Caco-2 (cell line): ENCODE results near the gene B4GALT7. TPM values are rescaled to one million over a fixed set of nuclear protein-coding genes. Genes with fewer than 3 reads are reported as not detected.
"Not testable (repeated sequence)": the region's sequence is repeated elsewhere in the genome, so short reads cannot be mapped to it uniquely, and the experiment has no call there.

Experiments used
- BruUV-seq: library from RNA; stranded (reverse); fragments of 400-500 nt; replicated peaks from 2 replicates; lab custom pipeline; 2021; lab: Mats Ljungman, UMichigan
- CTCF ChIA-PET: fragments of 300-600 bp; sonication (Branson Sonifier 250); formaldehyde crosslinking; loops from one replicate; lab custom pipeline; 2022; ENCODE audit warnings: antibody characterized with exemption; lab: Charles Lee
- POLR2A ChIA-PET: fragments of 300-600 bp; sonication (Branson Sonifier 250); formaldehyde crosslinking; loops from one replicate; lab custom pipeline; 2022; ENCODE audit warnings: antibody characterized with exemption; lab: Charles Lee
- DNase-seq, 2 experiments: peaks; one replicate each; pipeline versions ENCODE4 v3.0.0 to v3.0.0-alpha.2; 2020 to 2022
- H3K27me3 ChIP-seq: replicated peaks from 2 replicates; pipeline ENCODE4 v1.6.0; 2011; ENCODE audit warnings: low read length; ENCODE audit not compliant: control insufficient read depth, insufficient read depth
- H3K36me3 ChIP-seq: 2 replicates; pipeline ENCODE4 v1.5.1; 2011; ENCODE audit warnings: low read length; ENCODE audit not compliant: control insufficient read depth, insufficient read depth
- H3K4me1 ChIP-seq: fragments of 250-450 bp; sonication (Bioruptor Pico); 2 replicates; pipeline ENCODE4 v1.5.1; 2020; ENCODE audit warnings: mild to moderate bottlenecking
- H3K4me3 ChIP-seq: 2 replicates; pipeline ENCODE4 v1.5.1; 2011; ENCODE audit warnings: low read depth, mild to moderate bottlenecking, control low read depth, low read length
- H3K9me3 ChIP-seq: fragments of 250-450 bp; sonication (Bioruptor Pico); 2 replicates; pipeline ENCODE4 v1.5.1; 2020; ENCODE audit warnings: mild to moderate bottlenecking, moderate library complexity
- H3K27ac Mint-ChIP-seq: one replicate; pipeline ENCODE4 v1.8.0; 2022; ENCODE audit warnings: mixed read lengths; ENCODE audit not compliant: unreplicated experiment
- H3K27me3 Mint-ChIP-seq: one replicate; pipeline ENCODE4 v1.8.0; 2022; ENCODE audit warnings: mixed read lengths; ENCODE audit not compliant: insufficient read depth, unreplicated experiment
- H3K36me3 Mint-ChIP-seq: one replicate; pipeline ENCODE4 v1.8.0; 2022; ENCODE audit warnings: mild to moderate bottlenecking, mixed read lengths; ENCODE audit not compliant: insufficient read depth, unreplicated experiment
- H3K4me1 Mint-ChIP-seq: one replicate; pipeline ENCODE4 v1.8.0; 2022; ENCODE audit warnings: low read depth, mixed read lengths; ENCODE audit not compliant: unreplicated experiment
- H3K4me3 Mint-ChIP-seq: one replicate; pipeline ENCODE4 v1.8.0; 2022; ENCODE audit warnings: mild to moderate bottlenecking, moderate library complexity, mixed read lengths; ENCODE audit not compliant: unreplicated experiment
- H3K9me3 Mint-ChIP-seq: one replicate; pipeline ENCODE4 v1.8.0; 2022; ENCODE audit warnings: mixed read lengths; ENCODE audit not compliant: unreplicated experiment
- CTCF ChIP-seq, 2 experiments: fragments of 200-600 bp in 1 of 2; IDR thresholded peaks; 1 replicate in 1 of 2; 2 replicates in 1 of 2; pipeline versions ENCODE4 v1.5.1 to v1.8.0; 2011 to 2022; ENCODE audit warnings: antibody characterized with exemption in 1 of 2, control low read depth in 1 of 2, inconsistent platforms in 1 of 2, low read depth in 1 of 2, low read length in 1 of 2, mild to moderate bottlenecking in 1 of 2, moderate library complexity in 1 of 2; ENCODE audit not compliant: insufficient read depth in 1 of 2, severe bottlenecking in 1 of 2, unreplicated experiment in 1 of 2
- intact Hi-C: fragments of 100-400 bp; cut with micrococcal nuclease; formaldehyde crosslinking; loops from one replicate; pipeline ENCODE4 v1.10.0; 2022; ENCODE audit not compliant: unreplicated experiment
- total RNA-seq: library from RNA; stranded (reverse); gene quantifications from 2 replicates; pipeline ENCODE4 v1.2.3, GENCODE V29; 2022

Gene B4GALT7
- total RNA-seq, 1 experiment from 2014 or later: 30.0 TPM

- H3K4me1 Mint-ChIP-seq: no peaks in the 10 kb centered on the region
- CTCF ChIA-PET: no interaction called here
- Histone ChIP-seq H3K9me3 (no peaks in the 10 kb centered on the region), H3K4me1 (no peaks in the 10 kb centered on the region), H3K27me3 (no peaks in the 10 kb centered on the region), H3K36me3 (no peaks in the 10 kb centered on the region; the same call in 1 of the 2 replicates), H3K4me3 (no peak overlapping the region)
- no peak overlapping the region for H3K4me3 Mint-ChIP-seq
- POLR2A ChIA-PET: no interaction called here
- no peaks in the 10 kb centered on the region for H3K27me3 Mint-ChIP-seq
- no peak for DNase-seq
- TF ChIP-seq CTCF (IDR thresholded peaks at IDR 0.05; ENCODE audit: insufficient read depth in 1 of 2, low read depth in 1 of 2, low read length in 1 of 2, severe bottlenecking in 1 of 2, unreplicated experiment in 1 of 2): no peak
- BruUV-seq: no TSS peak
- peaks cover 60% of the 10 kb centered on the region for H3K36me3 Mint-ChIP-seq
- no peak overlapping the region for H3K27ac Mint-ChIP-seq
- H3K9me3 Mint-ChIP-seq: no peaks in the 10 kb centered on the region
- intact Hi-C loops: no loop called here
These were observed 20.6 kb downstream of the B4GALT7 start for GRCh38 chr5:177620560-177620959.

GRCh38 chr5:177624172-177624571 lies 24.2 kb downstream of the B4GALT7 start:
- not testable (repeated sequence) for H3K4me1 Mint-ChIP-seq, H3K4me3 Mint-ChIP-seq

GRCh38 chr5:177630186-177630585 lies 30.3 kb downstream of the B4GALT7 start:
- H3K4me3 ChIP-seq, H3K27ac Mint-ChIP-seq, DNase-seq, H3K36me3 ChIP-seq, POLR2A ChIA-PET, H3K9me3 Mint-ChIP-seq, H3K27me3 ChIP-seq, intact Hi-C loops, H3K4me1 ChIP-seq, H3K27me3 Mint-ChIP-seq, BruUV-seq, CTCF ChIA-PET, H3K4me1 Mint-ChIP-seq, H3K4me3 Mint-ChIP-seq, H3K9me3 ChIP-seq: not testable (repeated sequence)
- H3K36me3 Mint-ChIP-seq: peaks cover 21% of the 10 kb centered on the region

More at GRCh38 chr5:177624172-177624571, 24.2 kb downstream of the B4GALT7 start:
- POLR2A ChIA-PET, DNase-seq, H3K9me3 ChIP-seq, H3K4me3 ChIP-seq, BruUV-seq, H3K9me3 Mint-ChIP-seq, CTCF ChIA-PET, H3K27ac Mint-ChIP-seq, H3K36me3 ChIP-seq, H3K27me3 Mint-ChIP-seq, H3K27me3 ChIP-seq, intact Hi-C loops, H3K4me1 ChIP-seq: not testable (repeated sequence)
- H3K36me3 Mint-ChIP-seq: peaks cover 36% of the 10 kb centered on the region

DNA sequence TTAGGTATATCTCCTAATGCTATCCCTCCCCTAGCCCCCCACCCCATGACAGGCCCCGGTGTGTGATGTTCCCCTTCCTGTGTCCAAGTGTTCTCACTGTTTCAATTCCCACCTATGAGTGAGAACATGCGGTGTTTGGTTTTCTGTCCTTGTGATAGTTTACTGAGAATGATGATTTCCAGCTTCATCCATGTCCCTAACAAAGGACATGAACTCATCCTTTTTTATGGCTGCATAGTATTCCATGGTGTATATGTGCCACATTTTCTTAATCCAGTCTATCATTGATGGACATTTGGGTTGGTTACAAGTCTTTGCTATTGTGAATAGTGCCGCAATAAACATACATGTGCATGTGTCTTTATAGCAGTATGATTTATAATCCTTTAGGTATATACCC lies 35.0 kb downstream of the B4GALT7 start:
- DNase-seq, H3K4me3 ChIP-seq, H3K27ac Mint-ChIP-seq, H3K36me3 ChIP-seq, H3K4me3 Mint-ChIP-seq, H3K4me1 ChIP-seq, POLR2A ChIA-PET, CTCF ChIA-PET, BruUV-seq, H3K9me3 ChIP-seq, H3K27me3 ChIP-seq, H3K4me1 Mint-ChIP-seq, H3K27me3 Mint-ChIP-seq, intact Hi-C loops: not testable (repeated sequence)
- Mint-ChIP-seq H3K36me3 (peaks cover 24% of the 10 kb centered on the region), H3K9me3 (peaks cover 22% of the 10 kb centered on the region)

GRCh38 chr5:177645462-177645861 lies 45.5 kb downstream of the B4GALT7 start:
- BruUV-seq, H3K9me3 ChIP-seq, intact Hi-C loops, H3K9me3 Mint-ChIP-seq, H3K36me3 ChIP-seq, H3K27me3 Mint-ChIP-seq, H3K4me1 ChIP-seq, H3K27ac Mint-ChIP-seq, POLR2A ChIA-PET, H3K27me3 ChIP-seq, CTCF ChIA-PET, H3K4me3 Mint-ChIP-seq, H3K4me3 ChIP-seq, DNase-seq, H3K4me1 Mint-ChIP-seq: not testable (repeated sequence)
- H3K36me3 Mint-ChIP-seq: peaks cover 30% of the 10 kb centered on the region

DNA sequence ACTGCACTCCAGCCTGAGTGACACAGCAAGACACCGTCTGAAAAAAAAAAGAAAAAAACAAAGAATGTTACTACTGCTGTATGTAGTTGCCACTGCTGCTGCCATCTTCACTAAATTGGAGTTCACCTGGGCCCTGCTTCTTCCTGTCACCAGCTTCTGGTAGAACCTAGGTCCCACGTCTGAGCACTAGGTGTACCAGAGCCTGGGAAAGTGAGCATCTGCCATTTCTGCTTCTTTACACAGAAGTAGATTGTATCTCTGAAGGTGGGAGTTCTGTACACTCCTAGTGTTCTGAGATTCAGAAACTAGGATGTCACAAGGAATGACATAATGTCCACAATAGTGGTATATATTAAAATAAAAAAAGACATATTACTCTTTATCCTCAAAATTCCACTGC lies 51.3 kb downstream of the B4GALT7 start:
- intact Hi-C loops, H3K27ac Mint-ChIP-seq, DNase-seq, BruUV-seq, H3K4me3 Mint-ChIP-seq, H3K4me3 ChIP-seq, H3K4me1 ChIP-seq, CTCF ChIA-PET, H3K27me3 Mint-ChIP-seq, H3K36me3 ChIP-seq, H3K27me3 ChIP-seq, H3K4me1 Mint-ChIP-seq, H3K9me3 Mint-ChIP-seq, POLR2A ChIA-PET, H3K9me3 ChIP-seq: not testable (repeated sequence)
- peaks cover 28% of the 10 kb centered on the region for H3K36me3 Mint-ChIP-seq
